Stimulated activated CD4-positive, alpha-beta T cell treated with anti-CD3 and anti-CD28 coated beads, Interleukin-2, amount 100 ng/mL, for 48 hours (primary cell): Measurements from ENCODE around the gene ATF3.

ENCODE experiments used
- DNase-seq, 2 donors: peaks; one replicate each; pipeline ENCODE4 v3.0.0-alpha.2; 2020

Gene ATF3, protein sequence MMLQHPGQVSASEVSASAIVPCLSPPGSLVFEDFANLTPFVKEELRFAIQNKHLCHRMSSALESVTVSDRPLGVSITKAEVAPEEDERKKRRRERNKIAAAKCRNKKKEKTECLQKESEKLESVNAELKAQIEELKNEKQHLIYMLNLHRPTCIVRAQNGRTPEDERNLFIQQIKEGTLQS

GRCh38 chr1:212608392-212608958 is at the start of gene ATF3:
TSS of gene ATF3 (plus strand) at chr1:212608761. CDS start at chr1:212615022, 6,261 bp downstream.
- peak; percentile 83 to 90 for DNase-seq

DNA sequence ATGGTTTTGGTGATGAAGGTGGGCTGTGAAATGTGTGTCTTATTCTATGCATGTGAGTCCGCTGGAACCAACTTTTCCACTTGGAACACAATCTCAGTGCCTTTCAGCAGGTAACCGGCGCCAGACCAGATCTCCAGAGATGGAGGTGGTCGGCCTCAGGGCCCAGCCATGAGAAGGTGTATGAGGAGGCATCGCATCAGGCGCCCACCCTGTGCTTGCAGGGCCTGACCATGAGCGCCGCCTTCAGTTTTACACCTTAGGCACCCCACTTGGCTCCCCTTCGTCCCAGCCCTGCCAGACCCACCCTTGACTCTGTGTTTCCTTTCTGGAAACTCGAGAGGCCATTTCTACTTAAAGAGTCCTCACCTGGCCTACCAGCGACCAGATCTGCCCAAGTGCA is 48.6 kb upstream of the ATF3 start:
- DNase-seq, result no peak

- DNase-seq, result no peak
These were observed 47.6 kb upstream of the ATF3 start for GRCh38 chr1:212560933-212561460.

GRCh38 chr1:212561501-212561931 is 47.0 kb upstream of the ATF3 start:
- no peak for DNase-seq

DNA sequence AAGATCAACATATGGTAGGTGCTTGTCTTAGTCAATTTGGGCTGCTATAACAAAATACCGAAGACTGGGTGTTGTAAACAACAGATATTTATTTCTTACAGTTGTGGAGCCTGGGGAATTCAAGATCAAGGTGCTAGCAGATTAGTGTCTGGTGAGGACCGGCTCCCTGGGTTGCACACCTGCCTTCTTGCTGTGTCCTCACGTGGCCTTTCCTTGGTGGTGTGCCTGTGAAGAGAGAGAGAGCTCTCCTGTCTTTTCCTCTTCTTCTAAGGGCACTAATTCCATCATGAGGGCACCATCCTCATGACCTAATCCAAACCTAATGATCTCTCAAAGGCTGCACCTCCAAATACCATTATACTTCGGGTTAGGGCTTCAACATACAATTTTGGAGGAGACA is 45.8 kb upstream of the ATF3 start:
- DNase-seq, result no peak

DNA sequence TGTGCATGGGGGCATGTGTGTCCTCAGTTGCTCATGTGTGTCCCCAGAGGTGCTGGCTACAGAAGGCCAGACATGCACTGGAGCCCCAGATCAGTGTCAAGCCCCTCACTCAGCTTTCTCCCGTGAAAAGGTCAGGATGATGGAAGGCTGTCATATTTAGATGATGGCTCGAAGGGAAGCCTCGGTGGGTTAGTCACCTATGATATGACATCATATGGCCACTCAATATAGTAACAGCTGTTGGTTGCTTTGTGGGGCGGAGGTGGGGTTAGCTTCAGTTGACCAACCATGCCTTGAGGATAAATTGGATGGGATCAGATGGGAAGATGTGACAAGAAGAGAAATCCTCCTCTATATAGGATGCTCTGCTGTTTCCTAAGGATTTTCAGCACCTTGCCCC is 43.5 kb upstream of the ATF3 start:
- DNase-seq, result no peak

GRCh38 chr1:212565571-212566305 is 42.8 kb upstream of the ATF3 start:
- DNase-seq, result no peak

- peak; percentile 36 to 37 for DNase-seq
These were observed 41.8 kb upstream of the ATF3 start for GRCh38 chr1:212566522-212567479.

DNA sequence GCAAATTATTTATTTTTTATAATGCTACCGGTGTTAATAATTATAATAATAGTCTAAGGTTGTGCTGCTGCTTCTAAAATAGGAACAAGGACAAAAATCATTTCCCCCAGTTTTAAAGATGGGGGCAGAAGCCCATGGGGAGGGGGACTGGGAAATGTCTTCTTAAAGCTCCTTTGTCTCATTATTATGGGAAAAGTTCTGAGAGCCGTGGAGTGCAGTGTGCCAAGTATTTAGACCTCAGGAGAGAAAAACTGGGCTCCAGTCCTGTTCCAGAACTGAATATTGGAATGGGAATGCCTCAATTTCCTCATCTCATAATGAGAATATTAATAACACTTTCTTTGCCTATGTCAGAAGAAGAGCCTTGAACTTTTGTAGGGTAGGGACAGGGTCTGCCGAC is 40.9 kb upstream of the ATF3 start:
- no peak for DNase-seq

DNA sequence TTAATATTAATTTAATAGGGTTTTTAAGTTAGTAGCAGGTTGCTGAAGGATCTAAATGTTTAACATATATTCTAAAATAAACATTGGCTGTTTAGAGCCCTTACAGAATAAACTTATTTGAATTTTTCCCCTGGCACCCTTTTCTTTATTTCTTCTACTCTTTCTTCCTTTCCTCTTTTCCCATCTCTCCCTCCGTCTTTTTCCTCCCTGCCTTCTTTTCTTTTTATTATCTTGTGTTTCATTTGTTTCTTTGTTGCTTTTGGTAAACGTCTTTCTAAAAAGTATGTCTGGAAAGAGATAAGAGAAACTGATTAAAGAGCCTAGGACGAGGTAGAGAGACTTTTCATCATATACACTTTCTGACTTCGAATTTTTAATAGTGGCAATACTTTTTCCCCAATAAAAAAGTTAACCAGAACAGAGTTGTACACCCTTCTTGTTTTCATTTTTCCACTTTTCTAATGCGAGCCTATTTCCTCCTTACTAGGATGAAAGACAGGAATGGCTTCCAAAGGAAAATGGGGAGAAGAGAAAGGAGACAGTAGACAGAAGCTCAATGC is 39.5 kb upstream of the ATF3 start:
- DNase-seq, result no peak

DNA sequence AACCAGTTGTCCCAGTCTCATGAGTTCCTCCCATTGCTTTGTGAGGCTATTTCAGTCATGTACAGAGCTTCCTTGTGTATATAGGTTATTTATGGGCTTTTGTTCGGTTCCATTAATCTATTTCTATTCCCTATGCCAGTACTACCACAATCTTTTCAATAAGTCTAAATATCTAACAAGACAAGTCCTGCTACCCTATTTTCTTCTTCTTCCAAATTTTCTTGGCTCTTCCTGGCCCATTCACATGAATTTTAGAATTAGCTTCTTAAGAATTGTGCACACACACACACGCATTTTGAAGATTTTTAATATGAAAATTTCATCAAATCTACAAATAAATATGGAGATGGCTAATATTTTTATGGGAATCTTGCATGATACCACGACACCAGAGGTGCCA is 33.8 kb upstream of the ATF3 start:
- no peak for DNase-seq

DNA sequence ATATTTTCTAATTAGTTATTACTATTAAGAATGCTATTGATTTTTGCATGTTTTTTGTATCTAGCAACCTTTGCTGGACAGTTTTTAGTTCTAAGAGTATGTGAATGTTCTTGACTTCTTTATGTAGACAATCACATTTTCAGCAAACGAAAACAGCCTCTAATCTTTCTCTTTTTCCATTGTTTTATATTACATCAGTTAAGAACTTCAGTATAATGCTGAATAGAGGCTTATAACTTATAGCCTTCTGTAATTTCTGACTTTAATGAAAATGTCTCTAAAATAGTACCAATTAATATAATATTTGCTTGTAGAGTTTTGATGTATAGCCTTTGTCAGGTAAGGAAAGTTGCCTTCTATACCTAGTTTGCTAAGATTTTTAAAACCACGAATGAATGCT is 33.2 kb upstream of the ATF3 start:
- no peak for DNase-seq

GRCh38 chr1:212578041-212578440 is 30.5 kb upstream of the ATF3 start:
- DNase-seq, result no peak

DNA sequence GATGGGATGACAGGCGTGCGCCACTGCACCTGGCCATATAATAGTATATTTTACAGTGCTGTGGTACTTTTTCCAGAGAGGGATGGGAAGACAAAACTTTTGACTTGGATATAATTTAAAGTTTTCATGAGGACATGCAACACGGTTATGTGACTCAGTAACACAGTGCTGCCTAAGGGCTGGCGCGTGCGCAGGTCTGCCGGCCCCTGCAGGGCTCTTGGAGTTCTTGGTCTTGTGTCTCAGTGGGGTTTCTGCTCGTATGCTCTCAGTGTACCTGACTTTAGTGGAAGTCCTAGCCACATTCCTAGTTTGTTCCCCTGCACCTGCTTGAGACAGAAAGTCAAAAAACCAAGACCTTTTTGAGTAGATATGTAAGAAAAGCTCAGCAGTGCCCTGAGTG is 27.5 kb upstream of the ATF3 start:
- no peak for DNase-seq

- no peak for DNase-seq
These were observed 26.3 kb upstream of the ATF3 start for GRCh38 chr1:212582291-212582690.

GRCh38 chr1:212582808-212583615 is 25.5 kb upstream of the ATF3 start:
- no peak for DNase-seq

GRCh38 chr1:212583643-212584042 is 24.9 kb upstream of the ATF3 start:
- DNase-seq, result no peak

DNA sequence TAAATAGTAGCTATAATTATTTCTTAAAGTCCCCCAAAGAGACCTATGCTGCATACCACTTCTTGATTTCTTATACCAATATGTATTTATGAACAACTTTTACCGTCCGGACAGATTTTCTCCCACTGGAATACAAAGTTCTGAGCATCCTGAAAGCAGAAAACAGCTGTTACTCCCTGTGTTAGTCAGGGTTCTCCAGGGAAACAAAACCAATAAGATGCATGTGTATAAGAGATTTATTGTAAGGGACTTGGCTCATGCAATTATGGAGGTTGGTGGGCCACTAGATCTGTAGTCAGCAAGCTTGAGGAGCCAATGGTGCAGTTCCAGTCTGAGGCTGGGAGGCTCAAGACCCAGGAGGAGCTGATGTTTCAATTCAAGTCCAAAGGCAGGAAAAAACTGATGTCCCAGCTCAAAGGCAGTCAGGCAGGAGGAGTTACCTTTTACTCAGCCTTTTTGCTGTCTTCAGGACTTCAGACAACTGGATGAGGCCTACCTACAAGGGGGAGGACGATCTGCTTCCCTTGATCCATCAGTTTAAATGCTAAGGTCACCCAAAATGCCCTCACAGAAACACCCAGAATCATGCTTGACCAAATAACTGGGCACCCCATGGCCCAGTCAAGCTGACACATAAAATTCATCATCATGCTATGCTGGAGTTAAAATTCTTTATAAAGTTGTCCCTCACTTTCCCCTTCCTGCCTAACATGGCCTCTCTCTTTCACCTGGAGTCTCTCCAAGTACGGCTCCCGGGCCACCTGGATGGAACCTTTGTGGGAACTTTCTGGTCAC is 24.3 kb upstream of the ATF3 start:
- no peak for DNase-seq

DNA sequence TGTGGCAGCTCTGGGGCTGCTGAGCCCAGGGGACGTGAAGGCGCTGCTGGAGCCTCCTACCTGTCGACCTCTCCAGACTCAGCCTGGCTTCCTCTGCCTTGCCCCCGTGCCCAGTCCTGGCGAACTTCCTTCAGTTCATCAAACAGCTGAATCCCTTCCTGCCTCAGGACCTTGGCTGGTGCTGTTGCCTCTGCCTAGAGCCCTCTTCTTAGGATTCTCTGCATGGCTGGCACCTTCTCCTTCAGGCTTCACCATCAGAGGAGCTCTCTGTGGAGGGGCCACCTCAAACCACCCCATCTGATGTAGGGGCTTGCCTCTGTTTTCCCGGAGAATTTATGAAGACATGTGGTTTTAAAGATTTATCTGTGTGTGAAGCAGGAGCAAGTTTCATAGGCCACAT is 23.4 kb upstream of the ATF3 start:
- no peak for DNase-seq

DNA sequence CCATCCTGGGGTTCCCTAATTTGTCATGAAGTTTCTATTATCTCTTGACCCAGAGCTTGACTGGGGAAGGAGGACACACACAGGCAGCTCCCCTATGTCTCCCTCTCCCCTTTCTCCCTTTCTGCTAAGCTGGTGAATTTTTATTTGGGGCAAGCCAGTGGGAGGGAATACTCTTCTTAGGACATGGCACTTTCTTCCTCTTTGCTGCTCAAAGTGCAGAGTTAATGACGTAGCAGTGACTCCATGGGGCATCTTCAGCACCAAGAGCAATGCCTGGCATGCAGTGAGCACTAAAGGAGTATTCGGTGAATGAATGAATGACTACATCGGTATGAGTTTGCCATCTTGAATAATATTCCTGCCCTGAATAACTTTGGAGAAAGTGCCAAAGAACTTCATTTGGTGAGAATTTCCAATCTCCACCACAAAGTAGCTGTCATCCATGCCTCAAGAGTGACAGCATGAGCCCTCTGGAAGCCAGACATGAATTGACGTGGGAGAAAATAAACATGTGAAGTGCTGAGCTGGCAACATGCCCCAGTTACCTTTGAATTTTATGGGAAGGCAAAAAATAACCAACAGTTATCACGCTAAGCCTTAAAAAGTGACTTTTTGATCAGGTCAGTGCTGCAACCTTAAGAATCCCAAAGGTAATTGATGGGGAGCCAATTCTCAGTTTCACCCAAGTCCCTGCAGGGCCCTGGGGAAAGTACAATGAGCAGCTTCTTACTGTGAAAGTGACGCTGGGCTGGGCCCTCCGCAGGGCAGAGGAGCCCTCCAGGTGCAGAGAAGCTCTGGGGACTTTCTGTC is 22.1 kb upstream of the ATF3 start:
- no peak for DNase-seq
